NB4 (cell line): ENCODE data around the gene RASGEF1B.

Experiments
- DNase-seq: peaks from one replicate; pipeline ENCODE4 v3.0.0; 2010; ENCODE audit warnings: low read depth
- H3K4me3 ChIP-seq: one replicate; pipeline ENCODE4 v1.5.1; 2011; ENCODE audit warnings: mild to moderate bottlenecking, low read depth, low read length, moderate library complexity
- CTCF ChIP-seq: IDR thresholded peaks from one replicate; pipeline ENCODE4 v1.5.1; 2012; ENCODE audit warnings: low read depth, low read length
- MYC ChIP-seq: IDR thresholded peaks from 2 replicates; pipeline ENCODE4 v1.6.1; 2011; ENCODE audit warnings: low read depth, low read length
- POLR2A ChIP-seq: IDR thresholded peaks from 2 replicates; pipeline ENCODE4 v1.6.1; 2011; ENCODE audit warnings: mild to moderate bottlenecking; ENCODE audit not compliant: insufficient read length; ENCODE audit errors: extremely low read depth
- TF ChIP-seq, protein P1 (sequence below): IDR thresholded peaks from 2 replicates; pipeline ENCODE4 v1.6.1; 2011; ENCODE audit warnings: low read depth, low read length

Gene RASGEF1B

GRCh38 chr4:81471588-81472280 is at the start of gene RASGEF1B:
TSS of gene RASGEF1B (minus strand) at chr4:81471907. CDS start at chr4:81459508, 12,399 bp downstream.
- peak; percentile 91 for DNase-seq
- H3K4me3 ChIP-seq, result peak within 1 kb of the TSS; percentile 51
- TF ChIP-seq, protein P1, sequence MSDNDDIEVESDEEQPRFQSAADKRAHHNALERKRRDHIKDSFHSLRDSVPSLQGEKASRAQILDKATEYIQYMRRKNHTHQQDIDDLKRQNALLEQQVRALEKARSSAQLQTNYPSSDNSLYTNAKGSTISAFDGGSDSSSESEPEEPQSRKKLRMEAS, result peak; percentile 39; the same call in 1 of the 2 replicates
- TF ChIP-seq MYC, result peak; percentile 72; the same call in 1 of the 2 replicates
- no peak for TF ChIP-seq CTCF

GRCh38 chr4:81519856-81520255 is 48.1 kb upstream of the RASGEF1B start:
- TF ChIP-seq, protein P1, result no peak
- TF ChIP-seq POLR2A (no peak), CTCF (no peak), MYC (no peak)
- no peak for DNase-seq
- no peak overlapping the region for H3K4me3 ChIP-seq

DNA sequence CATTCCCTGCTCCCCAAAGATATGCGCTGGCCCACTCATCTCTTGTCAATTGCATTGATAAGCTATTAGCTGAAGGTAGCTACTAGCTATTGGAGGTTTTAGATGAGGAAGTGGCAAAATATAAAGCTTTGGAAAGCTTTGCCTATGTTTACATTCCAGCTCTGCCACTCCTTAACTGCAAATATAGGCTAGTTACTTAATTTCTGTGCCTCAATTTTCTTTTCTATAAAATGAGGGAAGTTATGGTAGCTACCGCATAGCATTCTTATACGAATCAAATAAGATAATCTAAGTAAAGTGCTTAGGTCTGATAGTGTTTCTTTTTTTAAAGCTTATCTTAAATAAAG is 47.7 kb upstream of the RASGEF1B start:
- TF ChIP-seq POLR2A (no peak), CTCF (no peak), MYC (no peak)
- TF ChIP-seq, protein P1, result no peak
- no peak for DNase-seq
- no peak overlapping the region for H3K4me3 ChIP-seq

DNA sequence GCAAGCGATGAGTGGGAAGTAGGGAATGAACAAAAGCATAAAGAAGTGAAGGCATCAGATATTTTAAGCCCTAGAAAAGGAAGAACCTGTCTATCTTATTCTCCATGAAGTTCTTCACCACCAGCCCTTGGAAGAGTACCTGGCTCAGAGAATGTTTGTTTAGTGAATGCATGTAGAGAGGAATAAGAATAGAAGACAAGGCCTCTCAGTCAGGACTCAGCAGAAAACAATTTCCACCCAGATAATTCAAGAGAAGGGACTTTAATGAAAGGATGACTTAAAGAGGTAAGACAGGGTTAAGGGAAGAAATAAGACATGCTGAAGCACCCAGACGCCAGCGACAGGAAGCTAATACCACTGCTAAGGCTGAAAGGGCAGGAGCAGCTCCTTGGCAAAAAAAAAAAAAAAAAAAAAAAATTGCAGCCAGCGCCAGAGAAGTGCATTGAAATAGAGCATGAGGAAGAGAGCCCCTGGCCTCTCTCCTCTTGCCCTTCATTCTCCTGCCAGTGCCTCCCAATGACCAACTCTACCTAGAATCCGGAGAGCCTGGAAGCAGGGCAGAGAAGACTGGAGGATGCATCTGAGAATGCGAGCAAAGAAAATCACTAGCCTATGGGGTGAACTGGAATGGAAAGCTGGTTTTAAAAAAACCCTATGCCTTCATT is 47.2 kb upstream of the RASGEF1B start:
- TF ChIP-seq CTCF (no peak), POLR2A (no peak), MYC (no peak)
- TF ChIP-seq, protein P1, result no peak
- DNase-seq, result no peak
- H3K4me3 ChIP-seq, result no peak overlapping the region

- DNase-seq, result no peak
- H3K4me3 ChIP-seq, result no peak overlapping the region
- TF ChIP-seq, protein P1, result no peak
- no peak for TF ChIP-seq CTCF
- TF ChIP-seq POLR2A, result no peak
- no peak for TF ChIP-seq MYC
Observed at GRCh38 chr4:81516241-81516640, 44.5 kb upstream of the RASGEF1B start.
